ENCODE measurements around the gene PER3.
A peak's percentile ranks its signal among the peaks of the same experiment; 100 is the strongest.

The PER3 gene

DNA sequence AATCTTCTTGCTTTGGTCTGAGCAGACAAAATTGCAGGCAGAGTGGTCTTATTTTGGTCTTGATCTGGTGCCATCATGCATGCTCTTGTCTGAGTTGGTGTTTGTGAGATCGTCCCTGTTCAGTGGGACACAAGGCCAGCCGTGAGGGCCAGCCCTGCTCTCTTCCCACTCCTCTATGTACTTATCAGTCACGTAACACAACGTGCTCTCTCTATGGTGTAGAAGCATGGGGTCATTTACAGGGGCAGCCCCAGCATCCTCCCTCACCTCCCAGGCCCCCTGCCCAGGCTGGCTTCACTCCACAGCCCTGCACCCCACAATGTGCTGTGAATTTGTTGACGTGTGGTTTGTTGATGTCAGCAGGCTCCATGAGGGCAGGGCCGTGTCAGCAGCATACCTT lies 87.0 kb downstream of the PER3 start:
- no peak for DNase-seq (ENCODE audit: low read depth, low spot score)

DNA sequence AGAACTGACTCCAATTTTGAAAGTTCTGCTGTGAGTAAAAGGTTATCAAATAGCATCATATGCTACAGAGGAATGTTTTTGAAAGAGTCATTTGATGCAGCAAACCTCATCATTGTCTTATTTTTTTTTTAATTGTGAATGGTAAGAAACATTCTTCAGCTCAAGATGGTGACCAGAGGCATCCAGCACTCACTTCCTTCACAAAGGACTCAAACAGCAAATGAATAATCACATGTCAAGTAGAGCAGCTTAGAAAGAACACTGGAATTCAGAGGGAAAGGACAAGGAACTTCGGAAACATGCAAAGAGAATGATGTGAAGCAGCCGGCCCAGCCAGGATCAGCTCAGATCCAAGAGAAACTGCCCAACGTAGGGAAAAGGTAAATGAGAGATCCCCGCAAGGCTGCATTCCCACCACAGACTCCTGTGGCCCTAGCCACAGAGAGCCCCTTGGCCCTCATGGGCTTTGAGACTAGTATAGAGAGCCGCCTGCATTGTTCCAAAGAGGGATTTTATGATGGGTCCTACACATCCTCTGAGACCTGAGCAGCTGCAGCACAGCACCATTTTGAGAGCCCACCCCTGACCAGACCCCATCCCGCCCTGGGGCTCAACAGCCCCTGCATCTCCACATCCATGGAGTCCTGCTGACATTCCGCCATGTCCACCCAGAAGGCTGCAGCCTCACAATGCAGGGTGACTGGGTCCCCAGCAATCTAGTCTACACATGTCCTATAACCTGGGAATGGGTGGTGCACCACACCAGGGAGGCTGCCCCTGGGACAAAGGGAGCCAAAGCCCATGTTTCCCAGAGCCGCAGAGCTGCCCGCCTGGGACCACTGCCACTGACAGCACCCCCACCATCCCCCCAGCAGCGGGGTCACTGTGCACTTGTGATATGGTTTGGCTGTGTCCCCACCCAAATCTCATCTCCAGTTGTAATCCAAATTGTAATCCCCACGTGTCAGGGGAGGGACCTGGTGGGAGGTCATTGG lies 90.0 kb downstream of the PER3 start:
- no peak for DNase-seq (ENCODE audit: low read depth, low spot score)

DNA sequence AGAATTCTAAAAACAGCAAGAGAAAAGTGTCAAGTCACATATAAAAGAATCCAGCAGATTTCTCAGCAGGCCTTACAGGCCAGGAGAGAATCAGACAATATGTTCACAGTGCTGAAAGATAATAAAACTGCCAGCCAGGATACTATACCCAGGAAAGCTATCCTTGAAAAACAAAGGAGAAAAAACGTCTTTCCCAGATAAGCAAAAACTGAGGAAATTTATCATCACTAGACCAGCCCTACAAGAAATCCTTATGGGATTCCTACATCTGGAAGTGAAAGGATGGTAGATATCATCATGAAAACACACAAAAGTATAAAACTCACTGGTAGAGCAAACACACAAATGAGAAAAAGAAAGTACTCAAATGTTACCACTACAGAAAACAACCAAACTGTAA lies 93.9 kb downstream of the PER3 start:
- DNase-seq (ENCODE audit: low read depth, low spot score) = no peak

DNA sequence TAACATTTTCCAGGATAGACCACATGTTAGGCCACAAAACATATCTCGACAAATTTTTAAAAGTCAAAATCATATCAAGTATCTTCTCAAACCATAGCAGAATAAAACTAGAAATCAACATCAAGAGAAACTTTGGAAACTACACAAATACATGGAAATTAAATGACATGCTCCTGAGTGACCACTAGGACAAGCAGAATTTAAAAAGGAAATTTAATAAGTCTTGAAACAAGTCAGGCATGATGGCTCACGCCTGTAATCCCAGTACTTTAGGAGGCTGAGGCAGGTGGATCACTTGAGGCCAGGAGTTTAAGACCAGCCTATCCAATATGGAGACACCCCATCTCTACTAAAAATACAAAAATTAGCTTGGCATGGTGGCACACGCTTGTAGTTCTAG lies 95.1 kb downstream of the PER3 start:
- DNase-seq (ENCODE audit: low read depth, low spot score) = no peak

DNA sequence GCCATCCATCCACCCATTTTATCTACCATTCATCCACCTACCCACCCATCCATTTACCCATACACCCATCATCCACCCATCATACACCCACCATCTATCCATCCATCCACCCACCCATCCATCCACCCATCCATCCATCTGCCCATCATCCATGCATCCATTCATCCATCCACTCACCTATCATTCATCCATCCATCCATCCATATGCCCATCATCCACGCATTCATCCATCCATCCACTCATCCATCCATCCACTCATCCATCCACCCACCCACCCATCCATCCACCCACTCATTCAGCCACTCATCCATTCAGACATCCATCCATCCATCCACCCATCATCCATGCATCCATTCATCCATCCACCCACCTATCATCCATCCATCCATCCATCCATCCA lies 100.7 kb downstream of the PER3 start:
- no peak for DNase-seq (ENCODE audit: low read depth, low spot score)

DNA sequence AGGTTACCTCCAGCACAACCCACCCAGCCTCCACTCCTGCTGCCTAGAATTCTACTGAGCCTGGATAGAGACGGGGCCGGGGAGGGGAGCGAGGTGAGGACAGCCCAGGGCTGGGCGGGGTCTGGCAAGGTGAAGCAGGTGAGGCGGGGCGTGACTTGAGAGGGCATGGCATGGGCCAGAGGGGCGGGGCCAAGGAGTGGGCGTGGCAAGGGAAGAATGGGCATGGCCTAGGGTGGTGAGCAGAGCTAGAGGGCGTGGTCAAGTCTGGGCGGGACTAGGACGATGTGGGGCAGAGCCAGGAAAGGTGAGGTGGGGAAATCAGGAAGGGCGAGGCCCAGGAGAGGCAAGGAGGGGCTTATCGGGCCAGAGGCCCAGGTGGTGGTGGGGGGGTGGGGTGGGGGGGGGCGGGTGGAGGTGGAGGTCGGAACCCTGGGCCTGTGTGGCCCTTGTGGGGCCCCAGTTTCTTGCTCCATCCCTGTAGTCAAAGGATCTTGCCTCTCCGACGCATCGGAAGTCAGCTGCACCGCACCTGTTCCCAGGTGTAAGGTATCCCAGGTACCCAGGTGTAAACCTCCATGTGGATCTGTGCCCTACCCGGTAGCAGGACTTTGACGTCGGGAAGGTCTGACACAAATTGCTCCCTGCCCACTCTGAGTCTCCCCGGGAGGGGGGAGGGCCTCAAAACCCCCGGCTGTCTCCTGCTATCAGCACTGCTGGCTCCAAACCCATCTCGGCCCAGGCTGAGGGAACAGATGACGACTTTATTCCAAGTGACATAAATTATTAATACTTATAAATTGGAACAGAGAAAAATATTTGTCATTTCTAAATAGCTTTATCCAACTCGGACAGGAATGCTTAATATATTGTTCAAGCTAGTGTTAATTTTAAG lies 101.7 kb downstream of the PER3 start:
- DNase-seq (ENCODE audit: low read depth, low spot score) = peak; percentile 96

DNA sequence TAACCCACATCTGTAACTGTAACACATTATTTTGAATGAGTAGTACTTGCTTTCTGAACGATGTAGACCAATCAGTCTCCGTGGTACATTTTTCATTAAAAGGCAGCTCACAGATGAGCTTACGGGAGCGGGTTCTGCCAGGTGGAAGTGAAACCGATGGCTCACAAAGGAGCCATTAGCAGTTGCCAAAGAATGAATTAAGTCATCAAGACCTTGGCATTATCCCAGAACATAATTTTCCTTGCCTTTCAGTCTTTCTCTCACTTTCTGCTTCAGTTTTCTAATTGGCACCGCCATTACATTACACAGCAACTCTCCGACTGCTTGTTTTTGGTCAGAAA lies 102.3 kb downstream of the PER3 start:
- no peak for DNase-seq (ENCODE audit: low read depth, low spot score)

DNA sequence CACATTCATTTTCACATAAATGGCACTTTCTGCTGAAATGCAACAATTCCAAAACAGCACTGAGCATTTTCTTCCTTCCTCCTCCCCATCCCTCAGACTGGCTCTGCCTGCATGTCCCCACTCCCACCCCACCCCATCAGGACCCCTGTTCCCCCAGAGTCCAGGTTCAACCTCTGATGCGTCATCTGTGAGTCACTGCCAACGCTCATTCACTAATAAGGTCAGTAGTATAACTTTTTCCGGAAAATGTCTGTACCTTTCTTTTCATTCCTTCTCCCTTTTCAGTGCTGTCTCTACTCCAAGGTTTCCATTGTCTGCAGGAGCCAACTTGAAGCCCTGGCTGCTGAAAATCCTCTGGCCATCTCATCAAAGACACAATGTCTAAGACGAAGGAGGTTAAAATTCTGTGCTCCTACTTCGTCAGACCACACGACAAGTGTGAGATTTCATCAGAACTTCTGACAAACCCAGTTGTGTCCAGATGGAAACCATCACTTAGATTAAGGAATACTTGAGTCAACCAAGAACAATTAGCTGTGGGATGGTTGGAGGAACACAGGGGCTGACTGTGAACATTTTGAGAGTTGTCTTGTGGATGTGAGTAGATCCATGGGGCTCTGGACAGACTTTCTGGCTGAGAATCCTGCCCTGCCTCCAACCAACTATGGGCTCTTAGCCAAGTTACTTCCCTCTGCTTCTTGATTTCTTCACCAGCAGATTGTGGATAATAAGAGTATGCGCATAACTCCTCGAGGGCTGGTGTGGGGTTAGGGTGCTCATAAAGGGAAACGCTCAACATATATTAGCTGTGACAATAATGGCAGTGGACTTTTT lies 104.4 kb downstream of the PER3 start:
- DNase-seq (ENCODE audit: low read depth, low spot score) = no peak

DNA sequence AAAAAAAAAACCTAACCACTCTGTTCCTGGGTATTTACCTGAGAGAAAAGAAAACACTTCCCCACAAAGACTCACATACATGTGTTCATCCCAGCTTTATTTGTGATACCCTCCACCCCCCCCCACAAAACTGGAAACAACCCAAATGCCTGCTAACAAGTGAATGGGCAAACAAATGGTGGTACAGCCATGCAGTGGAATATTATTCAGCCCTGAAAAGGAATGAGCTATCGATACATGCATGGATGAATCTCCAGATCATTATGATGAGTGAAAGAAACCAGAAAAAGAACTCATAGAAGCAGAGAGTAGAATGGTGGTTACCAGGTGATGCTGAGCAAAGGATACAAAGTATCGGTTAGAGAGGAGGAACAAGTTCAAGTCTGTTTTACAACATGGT lies 106.8 kb downstream of the PER3 start:
- DNase-seq (ENCODE audit: low read depth, low spot score) = no peak

DNA sequence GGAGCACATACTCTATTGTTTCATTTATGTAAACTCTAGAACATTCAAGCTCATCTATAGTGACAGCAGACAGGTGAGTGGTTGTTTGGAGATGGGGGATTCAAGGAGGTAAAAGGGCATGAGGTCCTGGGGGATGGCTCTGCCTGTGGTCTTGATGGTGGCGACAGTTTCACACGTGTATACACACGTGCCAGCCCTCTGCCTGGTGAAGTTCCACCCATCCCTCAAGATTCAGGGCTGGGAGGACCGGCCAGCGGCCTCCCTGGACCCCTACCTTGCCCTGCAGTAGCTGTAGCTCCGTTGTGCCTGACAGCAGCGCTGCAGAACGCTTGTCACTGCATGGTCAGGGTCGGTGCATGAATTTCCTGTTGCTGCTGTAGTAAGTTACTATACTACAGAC lies 107.7 kb downstream of the PER3 start:
- no peak for DNase-seq (ENCODE audit: low read depth, low spot score)

DNA sequence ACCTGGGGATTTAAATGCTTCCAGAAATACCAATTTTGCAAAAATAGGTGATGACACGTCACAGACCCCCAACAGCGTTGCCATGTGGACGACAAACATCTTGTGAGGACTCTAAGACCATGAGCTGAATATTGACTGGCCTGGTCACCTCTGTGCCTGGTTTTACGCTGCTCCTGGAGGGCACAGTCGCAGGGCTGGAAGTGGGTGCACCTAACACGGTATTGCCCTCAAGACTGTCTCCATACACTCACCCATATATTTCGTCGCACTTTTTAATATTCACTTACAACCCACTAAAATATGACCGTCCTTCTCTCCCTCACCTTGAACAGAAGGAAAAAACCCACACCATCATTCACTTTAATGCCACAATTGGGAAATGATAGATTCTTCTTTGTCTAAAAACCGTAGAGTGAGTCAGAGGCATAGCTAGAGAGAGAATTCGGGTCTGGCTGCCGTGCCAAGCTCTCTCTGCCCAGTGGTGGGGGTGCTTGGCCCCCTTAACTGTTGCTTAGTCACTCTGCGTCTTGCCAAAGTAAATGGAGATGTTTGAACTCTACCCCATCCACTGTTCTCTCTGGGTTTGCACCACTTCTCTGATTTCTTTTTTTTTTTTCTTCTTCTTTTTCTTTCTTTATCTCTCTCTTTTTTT lies 109.6 kb downstream of the PER3 start:
- no peak for DNase-seq (ENCODE audit: low read depth, low spot score)
